Measurements from ENCODE around the gene SH2D4B. TPM values are rescaled to one million over a fixed set of nuclear protein-coding genes. Genes with fewer than 3 reads are reported as not detected.
A peak's percentile ranks its signal among the peaks of the same experiment; 100 is the strongest.

Gene SH2D4B
- total RNA-seq, 4 donors from 2014 or later = 0.26 to 0.42 TPM; not detected in 2

- WGBS = 84% methylated on average over 12 of the region's 12 CpGs
- Histone ChIP-seq H3K27me3 (no peaks in the 10 kb centered on the region), H3K4me1 (peaks cover 7 to 28% (median 18%) of the 10 kb centered on the region in 4 donors), H3K4me3 (no peak overlapping the region), H3K27ac (replicated peaks in 1 of 4) (no peak overlapping the region), H3K9me3 (no peaks in the 10 kb centered on the region), H3K36me3 (peaks cover 58 to 100% (median 95%) of the 10 kb centered on the region in 4 donors)
- DNase-seq (ENCODE audit: extremely low spot score) = no peak
- intact Hi-C loops (cut with DNase I) = no loop called here
- TF ChIP-seq POLR2A (IDR thresholded peaks at IDR 0.05; ENCODE audit: low read depth) (no peak), CTCF (IDR thresholded peaks at IDR 0.05) (no peak), POLR2AphosphoS5 (IDR thresholded peaks at IDR 0.05) (no peak), EP300 (IDR thresholded peaks at IDR 0.05) (no peak)
Measured at GRCh38 chr10:80515941-80516340, 21.8 kb upstream of the SH2D4B start.

GRCh38 chr10:80516506-80517075, 21.1 kb upstream of the SH2D4B start:
- TF ChIP-seq CTCF (IDR thresholded peaks at IDR 0.05) = no peak
- TF ChIP-seq POLR2A (IDR thresholded peaks at IDR 0.05; ENCODE audit: low read depth) = no peak
- no peak for TF ChIP-seq EP300 (IDR thresholded peaks at IDR 0.05)
- no peak for TF ChIP-seq POLR2AphosphoS5 (IDR thresholded peaks at IDR 0.05)
- H3K36me3 ChIP-seq = peaks cover 58 to 100% (median 93%) of the 10 kb centered on the region in 4 donors
- peaks cover 7 to 23% (median 18%) of the 10 kb centered on the region in 4 donors for H3K4me1 ChIP-seq
- H3K9me3 ChIP-seq = no peaks in the 10 kb centered on the region
- intact Hi-C loops (cut with DNase I) = no loop called here
- no peaks in the 10 kb centered on the region for H3K27me3 ChIP-seq
- WGBS = 92% methylated on average over 5 of the region's 6 CpGs
- DNase-seq (ENCODE audit: extremely low spot score) = no peak
- peak overlapping the region in 1 of 4 donors; percentile 45 for H3K27ac ChIP-seq (replicated peaks in 1 of 4)
- no peak overlapping the region for H3K4me3 ChIP-seq

- Histone ChIP-seq H3K9me3 (no peaks in the 10 kb centered on the region), H3K27ac (replicated peaks in 1 of 4) (peak overlapping the region in 3 of 4 donors; percentile 22 to 53 (median 44)), H3K4me1 (peaks cover 7 to 23% (median 18%) of the 10 kb centered on the region in 4 donors), H3K27me3 (no peaks in the 10 kb centered on the region), H3K4me3 (no peak overlapping the region), H3K36me3 (peaks cover 51 to 94% (median 85%) of the 10 kb centered on the region in 4 donors)
- intact Hi-C loops (cut with DNase I) = no loop called here
- WGBS = 84% methylated on average over 16 of the region's 21 CpGs
- DNase-seq (ENCODE audit: extremely low spot score) = no peak
- TF ChIP-seq POLR2A (IDR thresholded peaks at IDR 0.05; ENCODE audit: low read depth) (no peak), EP300 (IDR thresholded peaks at IDR 0.05) (no peak), CTCF (IDR thresholded peaks at IDR 0.05) (no peak), POLR2AphosphoS5 (IDR thresholded peaks at IDR 0.05) (no peak)
Measured at GRCh38 chr10:80517416-80518142, 20.1 kb upstream of the SH2D4B start.

GRCh38 chr10:80518143-80518806, 19.4 kb upstream of the SH2D4B start:
- Histone ChIP-seq H3K27ac (replicated peaks in 1 of 4) (peak overlapping the region in 3 of 4 donors; percentile 22 to 53 (median 44)), H3K9me3 (no peaks in the 10 kb centered on the region), H3K4me3 (no peak overlapping the region), H3K4me1 (peaks cover 7 to 23% (median 18%) of the 10 kb centered on the region in 4 donors), H3K27me3 (no peaks in the 10 kb centered on the region), H3K36me3 (peaks cover 48 to 87% (median 78%) of the 10 kb centered on the region in 4 donors)
- no peak for TF ChIP-seq EP300 (IDR thresholded peaks at IDR 0.05)
- TF ChIP-seq POLR2A (IDR thresholded peaks at IDR 0.05; ENCODE audit: low read depth) = no peak
- TF ChIP-seq CTCF (IDR thresholded peaks at IDR 0.05) = no peak
- no peak for TF ChIP-seq POLR2AphosphoS5 (IDR thresholded peaks at IDR 0.05)
- no peak for DNase-seq (ENCODE audit: extremely low spot score)
- 67% methylated on average over 2 of the region's 17 CpGs for WGBS
- intact Hi-C loops (cut with DNase I) = no loop called here
